Measurements from ENCODE around the gene PTPRJ. TPM values are rescaled to one million over a fixed set of nuclear protein-coding genes. Genes with fewer than 3 reads are reported as not detected.

Gene PTPRJ
- total and polyA plus RNA-seq, 2 of the 4 experiments (the other 2 are of a cell fraction), result 5.6 to 14.9 TPM

GRCh38 chr11:47986742-47987141 is 6.4 kb downstream of the PTPRJ start:
- Histone ChIP-seq H3K56ac (ENCODE audit: extremely low read depth, insufficient read depth, low read length) (no peak overlapping the region), H2BK5ac (ENCODE audit: low read depth, low read length, poor library complexity, severe bottlenecking) (no peak overlapping the region), H4K20me1 (ENCODE audit: insufficient read depth, low read length) (peaks cover 16% of the 10 kb centered on the region; the same call in 1 of the 2 replicates), H2BK15ac (ENCODE audit: low read depth, low read length) (no peak overlapping the region), H3K9ac (ENCODE audit: low read depth, low read length) (no peak overlapping the region), H3K4me3 (ENCODE audit: insufficient read depth, low read depth, low read length) (no peak overlapping the region), H2AFZ (replicated peaks; ENCODE audit: low read length, poor library complexity) (no peak overlapping the region), H3K23ac (ENCODE audit: low read depth, low read length) (no peak overlapping the region), H3K79me1 (ENCODE audit: low read depth in 1 of 2, low read length in 2 of 2) (peaks cover 30 to 73% of the 10 kb centered on the region in 2 experiments; a peak in 3 of 4 replicates), H3K9me1 (ENCODE audit: insufficient read depth, low read length) (peaks cover 18% of the 10 kb centered on the region), H4K8ac (ENCODE audit: low read depth in 2 of 2, low read length in 2 of 2) (no peak overlapping the region), H3K27ac (ENCODE audit: insufficient read depth, low read length) (no peak overlapping the region), H3K4me1 (ENCODE audit: control insufficient read depth, insufficient read depth, low read length) (peaks cover 15% of the 10 kb centered on the region), H3K14ac (replicated peaks; ENCODE audit: low read depth, low read length) (no peak overlapping the region), H3K27me3 (ENCODE audit: control insufficient read depth, insufficient read depth, low read length) (no peaks in the 10 kb centered on the region), H4K5ac (ENCODE audit: low read depth, low read length) (no peak overlapping the region), H3K36me3 (ENCODE audit: control insufficient read depth, insufficient read depth, low read length) (no peaks in the 10 kb centered on the region), H2AK5ac (ENCODE audit: low read depth, low read length) (no peak overlapping the region), H3K4me2 (ENCODE audit: low read depth, low read length) (no peak overlapping the region), H2AK9ac (replicated peaks; ENCODE audit: low read depth, low read length, poor library complexity) (no peak overlapping the region), H3K9me3 (ENCODE audit: control insufficient read depth, insufficient read depth, low read length) (no peaks in the 10 kb centered on the region), H3K4ac (ENCODE audit: low read depth, low read length) (no peak overlapping the region), H2BK120ac (ENCODE audit: low read depth, low read length) (no peak overlapping the region), H4K91ac (ENCODE audit: insufficient read depth, low read depth, low read length) (no peak overlapping the region), H3K18ac (ENCODE audit: low read depth, low read length) (no peak overlapping the region), H2BK20ac (ENCODE audit: low read depth, low read length) (no peak overlapping the region)
- no peak for ATAC-seq (ENCODE audit: low read depth)
- in situ Hi-C loops (cut with MboI; ENCODE audit: low sequenced_read_pairs) (no loop called here), dilution Hi-C loops (cut with HindIII; ENCODE audit: low sequenced_read_pairs, unreplicated experiment) (no loop called here), intact Hi-C loops (cut with micrococcal nuclease) (no loop called here)
- no CpG with 5 or more reads among the region's 1 CpG for WGBS, 2 experiments (ENCODE audit: extremely low coverage in 2 of 2, insufficient read length in 1 of 2)
- DNase-seq, result no peak
- ChIA-PET CTCF (interaction anchor here (0.6 kb wide), 1 partner anchor 15 kb away, joined by 3 read pairs; no protein-coding TSS in a partner anchor), POLR2A (ENCODE audit: unreplicated experiment) (no interaction called here)
- no peak for TF ChIP-seq RFX5 (IDR thresholded peaks at IDR 0.05; ENCODE audit: low read depth, low read length)
- TF ChIP-seq FOS (IDR thresholded peaks at IDR 0.05; ENCODE audit: low read depth, low read length), result no peak
- TF ChIP-seq MAZ (IDR thresholded peaks at IDR 0.05; ENCODE audit: borderline replicate concordance, low read depth, low read length), result no peak
- no TSS peak for BruUV-seq (replicated peaks)
